K562 (cell line): Measurements from ENCODE around the gene NECAB2. TPM values are rescaled to one million over a fixed set of nuclear protein-coding genes. Genes with fewer than 3 reads are reported as not detected.
A peak's percentile ranks its signal among the peaks of the same experiment; 100 is the strongest.

Experiments used
- ARHGAP35 ChIP-seq: fragments of 450-650 bp; IDR thresholded peaks from 2 replicates; pipeline ENCODE4 v1.6.1; 2018; ENCODE audit not compliant: partially characterized antibody
- FOSL1 ChIP-seq: fragments of 200-800 bp; sonication (Bioruptor generic); conservative IDR thresholded peaks from 2 replicates; pipeline ENCODE4 v1.6.1; 2016; ENCODE audit warnings: missing genetic modification characterization, missing compliant biosample characterization
- HBP1 ChIP-seq: fragments of 450-650 bp; formaldehyde crosslinking; IDR thresholded peaks from 2 replicates; pipeline ENCODE4 v1.4.0; 2022; ENCODE audit warnings: missing genetic modification characterization
- HNRNPK ChIP-seq: fragments of 200-400 bp; formaldehyde crosslinking; IDR thresholded peaks from one replicate; pipeline ENCODE4 v1.6.1; 2018; ENCODE audit warnings: mild to moderate bottlenecking, low read depth, low read length; ENCODE audit not compliant: poor library complexity, severe bottlenecking
- MGA ChIP-seq: fragments of 450-650 bp; IDR thresholded peaks from 2 replicates; pipeline ENCODE4 v1.6.1; 2016; ENCODE audit warnings: mild to moderate bottlenecking, moderate library complexity
- NFRKB ChIP-seq: fragments of 450-650 bp; IDR thresholded peaks from 2 replicates; pipeline ENCODE4 v1.6.1; 2016; ENCODE audit warnings: low read depth
- RBM22 ChIP-seq: fragments of 200-400 bp; formaldehyde crosslinking; IDR thresholded peaks from 2 replicates; pipeline ENCODE4 v1.6.1; 2018; ENCODE audit warnings: low read length, low read depth; ENCODE audit not compliant: poor library complexity, severe bottlenecking
- TOE1 ChIP-seq, 2 experiments: fragments of 450-650 bp in 1 of 2; sonication (generic) in 1 of 2; formaldehyde crosslinking in 1 of 2; IDR thresholded peaks; 2 replicates each; pipeline versions ENCODE4 v1.7.1 to v1.8.0; 2016 to 2022; ENCODE audit warnings: borderline replicate concordance in 2 of 2, mild to moderate bottlenecking in 2 of 2, antibody characterized with exemption in 1 of 2, inconsistent platforms in 1 of 2, low read depth in 1 of 2, missing genetic modification reagents in 1 of 2, moderate library complexity in 1 of 2
- TRIM24 ChIP-seq, 2 experiments: fragments of 450-650 bp; IDR thresholded peaks; 2 replicates each; pipeline ENCODE4 v1.6.1; 2016
- ZNF12 ChIP-seq: sonication (generic); formaldehyde crosslinking; IDR thresholded peaks from 2 replicates; pipeline ENCODE4 v1.4.0; 2020; ENCODE audit warnings: mild to moderate bottlenecking, missing genetic modification reagents
- ZNF436 ChIP-seq: fragments of 250-450, 450-650 bp; sonication (Bioruptor Pico); formaldehyde crosslinking; IDR thresholded peaks from 2 replicates; pipeline ENCODE4 v1.7.0; 2020; ENCODE audit warnings: mild to moderate bottlenecking
- polyA plus RNA-seq, 8 experiments: library from polyadenylated mRNA; depleted of rRNA in 4 of 8; stranded (reverse) in 5 of 8; unstranded in 3 of 8; fragments of >200 nt; fragmentation: Nextera tagmentation in 2 of 8; fragmentation: Illumina TruSeq in 1 of 8; extraction: Ambion mirVana in 2 of 8; extraction: Trizol in 1 of 8; gene quantifications; 2 replicates each; pipeline versions ENCODE4 v1.2.1 to v1.2.3, GENCODE V29; 2011 to 2014; ENCODE audit warnings: inconsistent platforms in 1 of 8, missing spikeins in 1 of 8
- total RNA-seq, 7 experiments: library from RNA; depleted of rRNA in 6 of 7; stranded (reverse); fragments of >200 nt in 6 of 7; fragmentation: Illumina TruSeq in 2 of 7; extraction: Trizol in 2 of 7; gene quantifications; 2 replicates each; pipeline versions ENCODE4 v1.2.1 to v1.2.3, GENCODE V29; 2011 to 2021; ENCODE audit warnings: low replicate concordance in 1 of 7
- TF ChIP-seq, protein P1 (sequence below): sonication (generic); formaldehyde crosslinking; IDR thresholded peaks from 2 replicates; pipeline ENCODE4 v1.8.0; 2022; ENCODE audit warnings: mild to moderate bottlenecking, low read depth, missing genetic modification reagents

Gene NECAB2
- total and polyA plus RNA-seq, 9 of the 15 experiments (the other 6 are each of a cell fraction or from before 2014, with no cell fraction given) = 0.03 to 0.28 TPM; not detected in 7

- TF ChIP-seq, protein P1, sequence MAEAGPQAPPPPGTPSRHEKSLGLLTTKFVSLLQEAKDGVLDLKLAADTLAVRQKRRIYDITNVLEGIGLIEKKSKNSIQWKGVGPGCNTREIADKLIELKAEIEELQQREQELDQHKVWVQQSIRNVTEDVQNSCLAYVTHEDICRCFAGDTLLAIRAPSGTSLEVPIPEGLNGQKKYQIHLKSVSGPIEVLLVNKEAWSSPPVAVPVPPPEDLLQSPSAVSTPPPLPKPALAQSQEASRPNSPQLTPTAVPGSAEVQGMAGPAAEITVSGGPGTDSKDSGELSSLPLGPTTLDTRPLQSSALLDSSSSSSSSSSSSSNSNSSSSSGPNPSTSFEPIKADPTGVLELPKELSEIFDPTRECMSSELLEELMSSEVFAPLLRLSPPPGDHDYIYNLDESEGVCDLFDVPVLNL = 0 out of 2 replicates have a peak, but pooled peaks have one; percentile 58
- TF ChIP-seq TRIM24 (IDR thresholded peaks at IDR 0.05) (no peak), RBM22 (no peak), ZNF12 (CRISPR knock-in tag) (no peak), NFRKB (no peak), MGA (no peak), FOSL1 (tag) (no peak), TOE1 (IDR thresholded peaks at IDR 0.05; ENCODE audit: borderline replicate concordance) (peak; percentile 47; the same call in 1 of the 2 replicates), TOE1 (CRISPR knock-in tag; IDR thresholded peaks at IDR 0.05; ENCODE audit: borderline replicate concordance, low read depth) (no peak), ARHGAP35 (no peak), HBP1 (CRISPR knock-in tag) (no peak), HNRNPK (no peak), ZNF436 (CRISPR knock-in tag) (no peak)
Measured at GRCh38 chr16:83956336-83957289, 11.4 kb upstream of the NECAB2 start (continued).
